WTC11 (cell line): ENCODE results near the gene NCKAP5. TPM values are rescaled to one million over a fixed set of nuclear protein-coding genes. Genes with fewer than 3 reads are reported as not detected.

Experiments
- ATAC-seq: fragments of 200-7000 bp; cut with Tn5 transposase; 2 replicates; pipeline ENCODE4 v1.10.0; 2021; ENCODE audit warnings: mild to moderate bottlenecking, moderate library complexity
- CTCF ChIA-PET: fragments of 300-600 bp; sonication (Branson Sonifier 250); formaldehyde crosslinking; loops from one replicate; lab custom pipeline; 2021; ENCODE audit warnings: antibody characterized with exemption; lab: Charles Lee
- POLR2A ChIA-PET: fragments of 350-600 bp; sonication (Branson Sonifier 250); formaldehyde crosslinking; loops from one replicate; lab custom pipeline; 2021; ENCODE audit warnings: antibody characterized with exemption; lab: Charles Lee
- DNase-seq: peaks from one replicate; pipeline ENCODE4 v3.0.0; 2021; ENCODE audit warnings: low spot score
- H3K27ac Mint-ChIP-seq: 2 replicates; pipeline ENCODE4 v1.8.0; 2021; ENCODE audit warnings: mixed read lengths
- H3K27me3 Mint-ChIP-seq: 2 replicates; pipeline ENCODE4 v1.8.0; 2021; ENCODE audit warnings: low read depth, mild to moderate bottlenecking, moderate library complexity, mixed read lengths
- H3K36me3 Mint-ChIP-seq: 2 replicates; pipeline ENCODE4 v1.8.0; 2021; ENCODE audit warnings: mixed read lengths
- H3K4me1 Mint-ChIP-seq: 2 replicates; pipeline ENCODE4 v1.8.0; 2022; ENCODE audit warnings: mixed read lengths
- H3K4me3 Mint-ChIP-seq: 2 replicates; pipeline ENCODE4 v1.8.0; 2021; ENCODE audit warnings: mild to moderate bottlenecking, moderate library complexity, mixed read lengths
- H3K9me3 Mint-ChIP-seq: 2 replicates; pipeline ENCODE4 v1.8.0; 2021; ENCODE audit warnings: mixed read lengths
- CBFB ChIP-seq: sonication (generic); formaldehyde crosslinking; IDR thresholded peaks from 2 replicates; pipeline ENCODE4 v1.8.1; 2022; ENCODE audit warnings: mild to moderate bottlenecking, low read depth, missing genetic modification reagents
- ESRRA ChIP-seq: sonication (generic); formaldehyde crosslinking; IDR thresholded peaks from 2 replicates; pipeline ENCODE4 v1.8.1; 2022; ENCODE audit warnings: mild to moderate bottlenecking, missing genetic modification reagents, borderline replicate concordance
- GRHL2 ChIP-seq: fragments of 250-450 bp; sonication (Bioruptor Pico); IDR thresholded peaks from 2 replicates; pipeline ENCODE4 v1.8.0; 2022; ENCODE audit warnings: mild to moderate bottlenecking, moderate library complexity; ENCODE audit not compliant: insufficient replicate concordance, severe bottlenecking
- GTF2I ChIP-seq: fragments of 250-450 bp; sonication (Bioruptor Pico); conservative IDR thresholded peaks from 2 replicates; pipeline ENCODE4 v1.4.0; 2021; ENCODE audit warnings: mild to moderate bottlenecking
- JAZF1 ChIP-seq: fragments of 250-450 bp; sonication (Bioruptor Pico); IDR thresholded peaks from 2 replicates; pipeline ENCODE4 v1.9.0; 2021; ENCODE audit warnings: moderate library complexity, mild to moderate bottlenecking, inconsistent platforms
- NR3C1 ChIP-seq: sonication (generic); formaldehyde crosslinking; conservative IDR thresholded peaks from 2 replicates; pipeline ENCODE4 v1.8.1; 2023; ENCODE audit warnings: low read depth, mild to moderate bottlenecking, missing genetic modification reagents
- PRRX2 ChIP-seq: fragments of 250-450 bp; sonication (Bioruptor Pico); IDR thresholded peaks from 2 replicates; pipeline ENCODE4 v1.8.0; 2021; ENCODE audit warnings: mild to moderate bottlenecking
- RELA ChIP-seq: sonication (generic); formaldehyde crosslinking; IDR thresholded peaks from 2 replicates; pipeline ENCODE4 v1.8.1; 2022; ENCODE audit warnings: missing genetic modification reagents, mild to moderate bottlenecking, borderline replicate concordance
- SMAD4 ChIP-seq: sonication (generic); formaldehyde crosslinking; IDR thresholded peaks from 2 replicates; pipeline ENCODE4 v1.8.0; 2022; ENCODE audit warnings: mild to moderate bottlenecking, missing genetic modification reagents
- ZNF219 ChIP-seq: sonication (generic); formaldehyde crosslinking; IDR thresholded peaks from 2 replicates; pipeline ENCODE4 v1.8.0; 2023; ENCODE audit warnings: missing genetic modification reagents, mild to moderate bottlenecking, borderline replicate concordance
- ZNF396 ChIP-seq: fragments of 250-450 bp; sonication (Bioruptor Pico); IDR thresholded peaks from 2 replicates; pipeline ENCODE4 v1.8.0; 2021; ENCODE audit warnings: mild to moderate bottlenecking, moderate library complexity, borderline replicate concordance
- total RNA-seq: library from RNA; stranded (reverse); gene quantifications from 3 replicates; pipeline ENCODE4 v1.2.3, GENCODE V29; 2021
- TF ChIP-seq, protein P1 (sequence below): sonication (generic); formaldehyde crosslinking; IDR thresholded peaks from 2 replicates; pipeline ENCODE4 v1.8.1; 2022; ENCODE audit warnings: low read depth, missing genetic modification reagents, borderline replicate concordance
- TF ChIP-seq, protein P2 (sequence below): sonication (generic); formaldehyde crosslinking; IDR thresholded peaks from 2 replicates; pipeline ENCODE4 v1.8.1; 2022; ENCODE audit warnings: mild to moderate bottlenecking, moderate library complexity, missing genetic modification reagents
- TF ChIP-seq, protein P3 (sequence below): fragments of 250-450 bp; sonication (Bioruptor Pico); IDR thresholded peaks from 2 replicates; pipeline ENCODE4 v1.9.0; 2021; ENCODE audit warnings: mild to moderate bottlenecking, borderline replicate concordance
- TF ChIP-seq, protein P4 (sequence below): sonication (generic); formaldehyde crosslinking; IDR thresholded peaks from 2 replicates; pipeline ENCODE4 v1.8.1; 2022; ENCODE audit warnings: missing genetic modification reagents, borderline replicate concordance
- TF ChIP-seq, protein P5 (sequence below): sonication (generic); formaldehyde crosslinking; IDR thresholded peaks from 2 replicates; pipeline ENCODE4 v1.8.0; 2023; ENCODE audit warnings: missing genetic modification reagents
- TF ChIP-seq, protein P6 (sequence below): sonication (generic); formaldehyde crosslinking; IDR thresholded peaks from 2 replicates; pipeline ENCODE4 v1.8.0; 2022; ENCODE audit warnings: mild to moderate bottlenecking, missing genetic modification reagents
- TF ChIP-seq, protein P7 (sequence below): sonication (generic); formaldehyde crosslinking; conservative IDR thresholded peaks from 2 replicates; pipeline ENCODE4 v1.8.1; 2022; ENCODE audit warnings: mild to moderate bottlenecking, missing genetic modification reagents

Gene NCKAP5
- total RNA-seq, 1 experiment from 2014 or later, result 0.55 TPM

DNA sequence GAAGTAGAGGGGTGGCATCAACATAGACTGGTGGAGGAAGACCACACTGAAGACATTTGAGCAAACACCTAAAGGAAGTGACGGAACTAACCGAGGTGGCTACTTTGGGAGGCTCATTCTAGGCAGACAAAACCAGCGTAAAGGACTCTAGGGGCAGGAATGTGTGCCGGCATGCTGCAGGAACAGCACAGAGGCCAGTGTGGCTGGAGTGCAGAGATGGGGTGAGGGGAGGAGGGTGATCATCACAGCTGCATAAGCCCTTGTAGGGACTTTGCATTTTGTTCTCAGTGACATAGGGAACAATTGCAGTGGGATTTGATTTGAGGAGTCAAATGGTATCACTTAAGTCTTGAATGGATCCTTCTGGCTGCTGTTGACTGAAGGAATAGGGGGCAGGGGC, 253.5 kb downstream of the NCKAP5 start:
- peaks cover 16% of the 10 kb centered on the region; the same call in 1 of the 2 replicates for H3K4me1 Mint-ChIP-seq
- TF ChIP-seq SMAD4 (CRISPR knock-in tag) (no peak), CBFB (no peak), JAZF1 (CRISPR knock-in tag) (no peak), ZNF219 (CRISPR knock-in tag) (no peak), GRHL2 (CRISPR knock-in tag) (no peak), GTF2I (CRISPR knock-in tag) (no peak), RELA (no peak), PRRX2 (CRISPR knock-in tag) (no peak), ZNF396 (CRISPR knock-in tag) (no peak), ESRRA (CRISPR knock-in tag) (no peak), NR3C1 (no peak)
- TF ChIP-seq, protein P1, sequence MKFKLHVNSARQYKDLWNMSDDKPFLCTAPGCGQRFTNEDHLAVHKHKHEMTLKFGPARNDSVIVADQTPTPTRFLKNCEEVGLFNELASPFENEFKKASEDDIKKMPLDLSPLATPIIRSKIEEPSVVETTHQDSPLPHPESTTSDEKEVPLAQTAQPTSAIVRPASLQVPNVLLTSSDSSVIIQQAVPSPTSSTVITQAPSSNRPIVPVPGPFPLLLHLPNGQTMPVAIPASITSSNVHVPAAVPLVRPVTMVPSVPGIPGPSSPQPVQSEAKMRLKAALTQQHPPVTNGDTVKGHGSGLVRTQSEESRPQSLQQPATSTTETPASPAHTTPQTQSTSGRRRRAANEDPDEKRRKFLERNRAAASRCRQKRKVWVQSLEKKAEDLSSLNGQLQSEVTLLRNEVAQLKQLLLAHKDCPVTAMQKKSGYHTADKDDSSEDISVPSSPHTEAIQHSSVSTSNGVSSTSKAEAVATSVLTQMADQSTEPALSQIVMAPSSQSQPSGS (CRISPR knock-in tag), result no peak
- TF ChIP-seq, protein P2, sequence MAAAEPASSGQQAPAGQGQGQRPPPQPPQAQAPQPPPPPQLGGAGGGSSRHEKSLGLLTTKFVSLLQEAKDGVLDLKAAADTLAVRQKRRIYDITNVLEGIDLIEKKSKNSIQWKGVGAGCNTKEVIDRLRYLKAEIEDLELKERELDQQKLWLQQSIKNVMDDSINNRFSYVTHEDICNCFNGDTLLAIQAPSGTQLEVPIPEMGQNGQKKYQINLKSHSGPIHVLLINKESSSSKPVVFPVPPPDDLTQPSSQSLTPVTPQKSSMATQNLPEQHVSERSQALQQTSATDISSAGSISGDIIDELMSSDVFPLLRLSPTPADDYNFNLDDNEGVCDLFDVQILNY (CRISPR knock-in tag), result no peak
- TF ChIP-seq, protein P3, sequence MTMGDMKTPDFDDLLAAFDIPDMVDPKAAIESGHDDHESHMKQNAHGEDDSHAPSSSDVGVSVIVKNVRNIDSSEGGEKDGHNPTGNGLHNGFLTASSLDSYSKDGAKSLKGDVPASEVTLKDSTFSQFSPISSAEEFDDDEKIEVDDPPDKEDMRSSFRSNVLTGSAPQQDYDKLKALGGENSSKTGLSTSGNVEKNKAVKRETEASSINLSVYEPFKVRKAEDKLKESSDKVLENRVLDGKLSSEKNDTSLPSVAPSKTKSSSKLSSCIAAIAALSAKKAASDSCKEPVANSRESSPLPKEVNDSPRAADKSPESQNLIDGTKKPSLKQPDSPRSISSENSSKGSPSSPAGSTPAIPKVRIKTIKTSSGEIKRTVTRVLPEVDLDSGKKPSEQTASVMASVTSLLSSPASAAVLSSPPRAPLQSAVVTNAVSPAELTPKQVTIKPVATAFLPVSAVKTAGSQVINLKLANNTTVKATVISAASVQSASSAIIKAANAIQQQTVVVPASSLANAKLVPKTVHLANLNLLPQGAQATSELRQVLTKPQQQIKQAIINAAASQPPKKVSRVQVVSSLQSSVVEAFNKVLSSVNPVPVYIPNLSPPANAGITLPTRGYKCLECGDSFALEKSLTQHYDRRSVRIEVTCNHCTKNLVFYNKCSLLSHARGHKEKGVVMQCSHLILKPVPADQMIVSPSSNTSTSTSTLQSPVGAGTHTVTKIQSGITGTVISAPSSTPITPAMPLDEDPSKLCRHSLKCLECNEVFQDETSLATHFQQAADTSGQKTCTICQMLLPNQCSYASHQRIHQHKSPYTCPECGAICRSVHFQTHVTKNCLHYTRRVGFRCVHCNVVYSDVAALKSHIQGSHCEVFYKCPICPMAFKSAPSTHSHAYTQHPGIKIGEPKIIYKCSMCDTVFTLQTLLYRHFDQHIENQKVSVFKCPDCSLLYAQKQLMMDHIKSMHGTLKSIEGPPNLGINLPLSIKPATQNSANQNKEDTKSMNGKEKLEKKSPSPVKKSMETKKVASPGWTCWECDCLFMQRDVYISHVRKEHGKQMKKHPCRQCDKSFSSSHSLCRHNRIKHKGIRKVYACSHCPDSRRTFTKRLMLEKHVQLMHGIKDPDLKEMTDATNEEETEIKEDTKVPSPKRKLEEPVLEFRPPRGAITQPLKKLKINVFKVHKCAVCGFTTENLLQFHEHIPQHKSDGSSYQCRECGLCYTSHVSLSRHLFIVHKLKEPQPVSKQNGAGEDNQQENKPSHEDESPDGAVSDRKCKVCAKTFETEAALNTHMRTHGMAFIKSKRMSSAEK (CRISPR knock-in tag), result no peak
- TF ChIP-seq, protein P4, sequence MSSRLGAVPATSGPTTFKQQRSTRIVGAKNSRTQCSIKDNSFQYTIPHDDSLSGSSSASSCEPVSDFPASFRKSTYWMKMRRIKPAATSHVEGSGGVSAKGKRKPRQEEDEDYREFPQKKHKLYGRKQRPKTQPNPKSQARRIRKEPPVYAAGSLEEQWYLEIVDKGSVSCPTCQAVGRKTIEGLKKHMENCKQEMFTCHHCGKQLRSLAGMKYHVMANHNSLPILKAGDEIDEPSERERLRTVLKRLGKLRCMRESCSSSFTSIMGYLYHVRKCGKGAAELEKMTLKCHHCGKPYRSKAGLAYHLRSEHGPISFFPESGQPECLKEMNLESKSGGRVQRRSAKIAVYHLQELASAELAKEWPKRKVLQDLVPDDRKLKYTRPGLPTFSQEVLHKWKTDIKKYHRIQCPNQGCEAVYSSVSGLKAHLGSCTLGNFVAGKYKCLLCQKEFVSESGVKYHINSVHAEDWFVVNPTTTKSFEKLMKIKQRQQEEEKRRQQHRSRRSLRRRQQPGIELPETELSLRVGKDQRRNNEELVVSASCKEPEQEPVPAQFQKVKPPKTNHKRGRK (CRISPR knock-in tag), result no peak
- TF ChIP-seq, protein P5, sequence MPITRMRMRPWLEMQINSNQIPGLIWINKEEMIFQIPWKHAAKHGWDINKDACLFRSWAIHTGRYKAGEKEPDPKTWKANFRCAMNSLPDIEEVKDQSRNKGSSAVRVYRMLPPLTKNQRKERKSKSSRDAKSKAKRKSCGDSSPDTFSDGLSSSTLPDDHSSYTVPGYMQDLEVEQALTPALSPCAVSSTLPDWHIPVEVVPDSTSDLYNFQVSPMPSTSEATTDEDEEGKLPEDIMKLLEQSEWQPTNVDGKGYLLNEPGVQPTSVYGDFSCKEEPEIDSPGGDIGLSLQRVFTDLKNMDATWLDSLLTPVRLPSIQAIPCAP, result no peak
- TF ChIP-seq, protein P6, sequence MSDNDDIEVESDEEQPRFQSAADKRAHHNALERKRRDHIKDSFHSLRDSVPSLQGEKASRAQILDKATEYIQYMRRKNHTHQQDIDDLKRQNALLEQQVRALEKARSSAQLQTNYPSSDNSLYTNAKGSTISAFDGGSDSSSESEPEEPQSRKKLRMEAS, result no peak
- TF ChIP-seq, protein P7, sequence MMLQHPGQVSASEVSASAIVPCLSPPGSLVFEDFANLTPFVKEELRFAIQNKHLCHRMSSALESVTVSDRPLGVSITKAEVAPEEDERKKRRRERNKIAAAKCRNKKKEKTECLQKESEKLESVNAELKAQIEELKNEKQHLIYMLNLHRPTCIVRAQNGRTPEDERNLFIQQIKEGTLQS (CRISPR knock-in tag), result no peak
- H3K4me3 Mint-ChIP-seq, result no peak overlapping the region
- H3K9me3 Mint-ChIP-seq, result peaks cover 25% of the 10 kb centered on the region
- no peak overlapping the region for H3K27ac Mint-ChIP-seq
- DNase-seq (peak; percentile 21), ATAC-seq (peak; percentile 92)
- CTCF ChIA-PET, result no interaction called here
- no peaks in the 10 kb centered on the region for H3K36me3 Mint-ChIP-seq
- POLR2A ChIA-PET, result no interaction called here
- no peaks in the 10 kb centered on the region; the same call in 1 of the 2 replicates for H3K27me3 Mint-ChIP-seq
